ENCODE measurements around the gene AVPR2. TPM values are rescaled to one million over a fixed set of nuclear protein-coding genes. Genes with fewer than 3 reads are reported as not detected.

AVPR2 gene
- total RNA-seq, 1 experiment from 2014 or later: not detected

GRCh38 chrX:153926858-153927671 lies 22.6 kb downstream of the AVPR2 start:
- ChIA-PET POLR2A (ENCODE audit: unreplicated experiment) (interaction anchor here (0.6 kb wide), 1 partner anchor 15 kb away, joined by 3 read pairs; no protein-coding TSS in a partner anchor), CTCF (interaction anchor here (2.0 kb wide), 1 partner anchor 20 kb away, joined by 15 read pairs; no protein-coding TSS in a partner anchor)
- Histone ChIP-seq H2AFZ (ENCODE audit: low read length) (no peak overlapping the region; the same call in 1 of the 2 replicates), H3K4me3 (ENCODE audit: low read length) (peak overlapping the region; percentile 70), H3K27ac (ENCODE audit: low read length) (peak overlapping the region; percentile 70), H4K20me1 (ENCODE audit: low read length) (no peaks in the 10 kb centered on the region), H3K36me3 (ENCODE audit: low read depth, low read length) (peaks cover 6% of the 10 kb centered on the region; the same call in 1 of the 2 replicates), H3F3A (ENCODE audit: low read length, unreplicated experiment) (no peaks in the 10 kb centered on the region), H3K9ac (ENCODE audit: low read length) (peak overlapping the region; percentile 92), H3K9me2 (replicated peaks; ENCODE audit: low read length) (no peaks in the 10 kb centered on the region), H3K9me3 (ENCODE audit: low read length) (no peaks in the 10 kb centered on the region), H3K4me1 (ENCODE audit: insufficient read depth, low read length) (peaks cover 21% of the 10 kb centered on the region), H3K27me3 (ENCODE audit: low read length) (no peaks in the 10 kb centered on the region), H3K79me2 (ENCODE audit: low read length) (peaks cover 6% of the 10 kb centered on the region), H3K4me2 (ENCODE audit: low read length) (peak overlapping the region; percentile 88)
- BruUV-seq (replicated peaks): TSS peak; percentile 55
- intact Hi-C loops (cut with micrococcal nuclease): loop anchor here (5.0 kb wide), 1 partner anchor 165 kb away; the partner anchor contains the start of gene PLXNB3
- DNase-seq: peak; percentile 31
- TF ChIP-seq EZH2 (IDR thresholded peaks at IDR 0.05; ENCODE audit: low read length, unreplicated experiment): no peak
- no peak for TF ChIP-seq EZH2phosphoT487 (IDR thresholded peaks at IDR 0.05; ENCODE audit: borderline replicate concordance, low read length)
- TF ChIP-seq, protein P1, sequence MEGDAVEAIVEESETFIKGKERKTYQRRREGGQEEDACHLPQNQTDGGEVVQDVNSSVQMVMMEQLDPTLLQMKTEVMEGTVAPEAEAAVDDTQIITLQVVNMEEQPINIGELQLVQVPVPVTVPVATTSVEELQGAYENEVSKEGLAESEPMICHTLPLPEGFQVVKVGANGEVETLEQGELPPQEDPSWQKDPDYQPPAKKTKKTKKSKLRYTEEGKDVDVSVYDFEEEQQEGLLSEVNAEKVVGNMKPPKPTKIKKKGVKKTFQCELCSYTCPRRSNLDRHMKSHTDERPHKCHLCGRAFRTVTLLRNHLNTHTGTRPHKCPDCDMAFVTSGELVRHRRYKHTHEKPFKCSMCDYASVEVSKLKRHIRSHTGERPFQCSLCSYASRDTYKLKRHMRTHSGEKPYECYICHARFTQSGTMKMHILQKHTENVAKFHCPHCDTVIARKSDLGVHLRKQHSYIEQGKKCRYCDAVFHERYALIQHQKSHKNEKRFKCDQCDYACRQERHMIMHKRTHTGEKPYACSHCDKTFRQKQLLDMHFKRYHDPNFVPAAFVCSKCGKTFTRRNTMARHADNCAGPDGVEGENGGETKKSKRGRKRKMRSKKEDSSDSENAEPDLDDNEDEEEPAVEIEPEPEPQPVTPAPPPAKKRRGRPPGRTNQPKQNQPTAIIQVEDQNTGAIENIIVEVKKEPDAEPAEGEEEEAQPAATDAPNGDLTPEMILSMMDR (conservative IDR thresholded peaks at IDR 0.05; ENCODE audit: low read depth, low read length): no peak
- ATAC-seq: peak; percentile 6; the same call in 1 of the 2 replicates

- CTCF ChIA-PET: interaction anchor here (2.0 kb wide), 1 partner anchor 20 kb away, joined by 15 read pairs; no protein-coding TSS in a partner anchor
- POLR2A ChIA-PET (ENCODE audit: unreplicated experiment): interaction anchor here (0.6 kb wide), 1 partner anchor 15 kb away, joined by 3 read pairs; no protein-coding TSS in a partner anchor
Observed at GRCh38 chrX:153927672-153927921, 23.1 kb downstream of the AVPR2 start.

More at GRCh38 chrX:153927672-153927921, 23.1 kb downstream of the AVPR2 start:
- Histone ChIP-seq H3K27me3 (ENCODE audit: low read length) (no peaks in the 10 kb centered on the region), H3K27ac (ENCODE audit: low read length) (peak overlapping the region; percentile 70), H2AFZ (ENCODE audit: low read length) (no peak overlapping the region; the same call in 1 of the 2 replicates), H3K36me3 (ENCODE audit: low read depth, low read length) (peaks cover 11% of the 10 kb centered on the region), H3F3A (ENCODE audit: low read length, unreplicated experiment) (no peaks in the 10 kb centered on the region), H3K4me3 (ENCODE audit: low read length) (peak overlapping the region; percentile 70), H3K4me1 (ENCODE audit: insufficient read depth, low read length) (peaks cover 21% of the 10 kb centered on the region), H3K9me3 (ENCODE audit: low read length) (no peaks in the 10 kb centered on the region), H3K9ac (ENCODE audit: low read length) (peak overlapping the region; percentile 92), H3K79me2 (ENCODE audit: low read length) (peaks cover 11% of the 10 kb centered on the region), H4K20me1 (ENCODE audit: low read length) (no peaks in the 10 kb centered on the region), H3K4me2 (ENCODE audit: low read length) (peak overlapping the region; percentile 88), H3K9me2 (replicated peaks; ENCODE audit: low read length) (no peaks in the 10 kb centered on the region)
- TF ChIP-seq EZH2phosphoT487 (IDR thresholded peaks at IDR 0.05; ENCODE audit: borderline replicate concordance, low read length) (no peak), EZH2 (IDR thresholded peaks at IDR 0.05; ENCODE audit: low read length, unreplicated experiment) (no peak)
- TF ChIP-seq, protein P1 (conservative IDR thresholded peaks at IDR 0.05; ENCODE audit: low read depth, low read length): no peak
- BruUV-seq (replicated peaks): TSS peak; percentile 73
- intact Hi-C loops (cut with micrococcal nuclease): loop anchor here (5.0 kb wide), 1 partner anchor 165 kb away; the partner anchor contains the start of gene PLXNB3
- ATAC-seq (no peak; the same call in 1 of the 2 replicates), DNase-seq (no peak)
